Midbrain (tissue), 1 donor: Measurements from ENCODE around the gene SLC8A1.

Source experiments
- DNase-seq: peaks from one replicate; lab custom pipeline; 2025; lab: John Stamatoyannopoulos, UW

SLC8A1 gene

GRCh38 chr2:40273734-40274182 is 178.1 kb downstream of the SLC8A1 start:
- DNase-seq, result no peak

DNA sequence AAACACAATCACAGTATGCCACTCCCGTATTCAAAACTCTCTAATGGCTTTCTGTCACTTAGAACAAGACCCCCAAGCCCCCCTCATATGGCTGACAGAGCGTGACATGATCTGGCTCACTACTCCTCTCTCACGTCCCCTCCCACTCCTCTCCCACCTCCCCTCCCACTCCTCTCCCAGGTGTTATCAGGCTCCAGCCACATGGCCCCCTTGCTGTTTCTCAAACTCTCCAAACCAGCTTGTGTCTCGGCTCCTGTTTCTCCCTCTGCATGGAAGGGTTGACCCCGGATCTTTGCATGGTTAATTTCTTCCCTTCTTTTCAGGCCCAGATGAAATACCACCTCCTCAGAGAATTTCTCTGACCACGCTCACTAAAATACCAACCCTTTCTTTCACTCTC is 180.8 kb downstream of the SLC8A1 start:
- no peak for DNase-seq

DNA sequence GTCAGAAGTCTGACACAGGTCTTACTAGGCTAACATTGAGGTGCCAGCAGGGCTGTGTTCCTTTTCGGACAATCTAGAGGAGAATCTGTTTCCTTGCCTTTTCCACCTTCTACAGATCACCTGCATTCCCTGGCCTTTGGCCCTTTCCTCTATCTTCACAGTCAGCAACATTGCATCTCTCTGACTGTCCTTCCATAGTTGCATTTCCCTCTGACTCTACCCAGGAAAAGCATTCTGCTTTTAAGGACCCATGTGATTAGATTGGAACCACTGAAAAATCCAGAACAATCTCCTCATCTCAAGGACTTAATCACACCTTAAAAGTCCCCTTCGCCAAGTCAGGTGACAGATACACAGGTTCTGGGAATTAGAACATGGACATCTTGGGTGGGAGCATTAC is 181.5 kb downstream of the SLC8A1 start:
- no peak for DNase-seq

GRCh38 chr2:40268566-40268965 is 183.3 kb downstream of the SLC8A1 start:
- no peak for DNase-seq

- DNase-seq, result no peak
These were observed 185.7 kb downstream of the SLC8A1 start for GRCh38 chr2:40266201-40266600.

DNA sequence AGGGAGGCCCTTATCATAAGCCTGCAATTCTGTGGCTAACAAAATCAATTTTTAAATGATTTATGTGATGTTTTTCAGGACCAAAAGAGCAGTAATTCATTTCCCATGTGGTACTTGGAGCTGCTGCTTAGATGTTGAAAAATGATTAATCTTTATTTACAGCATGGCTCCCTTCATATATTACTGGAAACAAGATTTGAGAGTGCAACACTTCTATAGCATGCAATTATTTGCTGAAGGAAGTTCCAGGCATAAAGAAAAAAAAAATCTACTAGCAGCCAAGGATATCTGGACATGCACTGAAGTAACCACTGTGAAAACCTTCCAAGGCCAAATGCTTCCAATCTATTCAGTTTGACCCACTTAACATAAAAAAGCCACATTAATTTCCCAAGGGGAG is 186.3 kb downstream of the SLC8A1 start:
- DNase-seq, result no peak

GRCh38 chr2:40261042-40261441 is 190.8 kb downstream of the SLC8A1 start:
- no peak for DNase-seq

- DNase-seq, result no peak
These were observed 191.5 kb downstream of the SLC8A1 start for GRCh38 chr2:40260437-40260836.

DNA sequence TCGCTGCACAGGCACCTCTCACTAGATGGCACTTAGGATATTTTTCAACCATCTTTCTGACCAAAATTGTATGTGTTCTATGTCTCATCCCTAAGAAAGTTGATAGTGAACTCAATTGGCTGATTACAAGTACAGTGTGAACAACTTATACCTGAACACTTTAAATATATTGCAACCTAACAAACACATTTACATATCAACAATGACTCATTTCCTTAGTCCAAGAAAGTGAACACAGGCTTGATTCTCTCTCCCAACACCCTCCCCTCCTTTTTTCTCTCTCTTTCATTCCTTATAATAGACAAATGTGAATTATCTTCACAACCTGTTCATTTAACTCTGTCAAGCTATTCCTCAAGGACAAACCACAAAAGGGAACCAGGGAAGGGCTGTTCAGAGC is 192.0 kb downstream of the SLC8A1 start:
- DNase-seq, result no peak

- DNase-seq, result no peak
These were observed 193.8 kb downstream of the SLC8A1 start for GRCh38 chr2:40258135-40258457.

- DNase-seq, result no peak
These were observed 194.4 kb downstream of the SLC8A1 start for GRCh38 chr2:40257340-40258134.

GRCh38 chr2:40256649-40257048 is 195.2 kb downstream of the SLC8A1 start:
- no peak for DNase-seq

DNA sequence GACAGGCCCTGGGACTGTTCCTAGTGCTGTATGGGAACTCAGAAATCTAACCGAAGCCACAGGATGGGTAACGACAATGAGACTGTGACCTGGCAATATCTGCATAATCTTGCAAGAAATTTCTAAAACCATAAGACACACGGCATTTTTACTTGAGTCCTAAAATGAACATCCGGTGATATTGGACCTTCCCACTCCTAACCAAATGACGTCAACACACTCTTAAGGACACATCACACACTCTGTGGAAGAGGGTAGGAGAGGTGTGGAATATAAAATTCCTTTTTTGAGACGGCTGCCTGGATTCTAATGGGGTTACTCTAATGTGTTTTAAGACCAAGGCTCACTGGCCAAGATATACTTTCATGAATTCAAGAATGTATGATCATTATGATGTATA is 195.9 kb downstream of the SLC8A1 start:
- DNase-seq, result no peak

GRCh38 chr2:40255103-40255502 is 196.8 kb downstream of the SLC8A1 start:
- DNase-seq, result no peak

DNA sequence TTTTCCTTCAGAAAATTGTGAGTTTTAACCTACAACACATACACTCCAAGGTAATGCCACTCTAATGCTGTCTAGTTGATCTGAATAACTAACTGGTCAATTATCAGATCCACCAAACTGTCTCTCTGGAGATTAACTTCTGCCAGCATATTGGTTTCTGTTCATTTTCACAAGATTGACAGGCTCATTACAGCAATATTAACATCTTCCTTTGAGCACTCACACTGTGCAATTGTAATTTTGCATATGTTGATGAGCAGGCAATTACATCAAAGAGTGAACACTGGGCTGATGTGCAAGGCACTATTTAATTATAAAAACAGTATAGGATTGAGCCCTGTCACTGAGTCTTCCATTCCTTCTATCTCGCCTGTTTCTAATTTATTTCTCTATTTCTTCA is 197.3 kb downstream of the SLC8A1 start:
- DNase-seq, result no peak

- no peak for DNase-seq
These were observed 200.8 kb downstream of the SLC8A1 start for GRCh38 chr2:40251137-40251536.

- DNase-seq, result no peak
These were observed 202.3 kb downstream of the SLC8A1 start for GRCh38 chr2:40249577-40249976.

DNA sequence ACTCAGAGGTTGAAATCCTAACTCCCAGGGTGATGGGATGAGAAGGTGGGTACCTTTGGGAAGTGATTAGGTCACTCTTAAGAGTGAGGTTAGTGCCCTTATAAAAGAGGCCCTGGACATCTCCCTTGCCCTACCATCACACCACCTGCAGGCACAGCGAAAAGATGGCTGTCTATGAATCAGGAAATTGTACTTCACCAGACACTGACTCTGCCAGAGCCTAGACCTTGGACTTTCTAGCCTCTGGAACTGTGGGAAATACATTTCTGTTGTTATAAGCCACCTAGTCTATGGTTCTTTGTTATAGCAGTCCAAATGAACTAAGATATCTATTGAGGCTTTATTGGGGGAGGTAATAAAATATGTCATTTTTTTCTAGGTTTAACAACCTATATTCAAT is 203.6 kb downstream of the SLC8A1 start:
- DNase-seq, result no peak

- DNase-seq, result peak; percentile 13
These were observed 207.2 kb downstream of the SLC8A1 start for GRCh38 chr2:40244675-40245074.

DNA sequence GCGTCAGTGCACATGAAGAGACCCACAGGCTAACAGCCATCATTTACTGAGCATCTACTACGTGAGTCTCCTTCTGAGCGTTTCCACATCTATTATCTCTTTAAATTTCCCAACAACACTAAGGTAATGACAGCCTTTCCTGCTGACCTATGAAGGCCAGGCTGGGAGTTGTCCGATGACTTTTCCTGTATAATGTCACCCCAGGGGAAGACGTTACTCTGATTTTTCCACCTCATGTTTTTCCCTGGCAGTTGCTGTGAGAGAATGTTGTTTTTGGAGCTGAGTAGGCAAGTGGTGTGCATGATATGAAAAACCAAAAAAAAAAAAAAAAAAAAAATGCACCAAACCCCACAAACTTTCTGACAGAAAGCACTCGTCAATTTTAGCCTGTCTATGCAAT is 207.6 kb downstream of the SLC8A1 start:
- DNase-seq, result no peak

DNA sequence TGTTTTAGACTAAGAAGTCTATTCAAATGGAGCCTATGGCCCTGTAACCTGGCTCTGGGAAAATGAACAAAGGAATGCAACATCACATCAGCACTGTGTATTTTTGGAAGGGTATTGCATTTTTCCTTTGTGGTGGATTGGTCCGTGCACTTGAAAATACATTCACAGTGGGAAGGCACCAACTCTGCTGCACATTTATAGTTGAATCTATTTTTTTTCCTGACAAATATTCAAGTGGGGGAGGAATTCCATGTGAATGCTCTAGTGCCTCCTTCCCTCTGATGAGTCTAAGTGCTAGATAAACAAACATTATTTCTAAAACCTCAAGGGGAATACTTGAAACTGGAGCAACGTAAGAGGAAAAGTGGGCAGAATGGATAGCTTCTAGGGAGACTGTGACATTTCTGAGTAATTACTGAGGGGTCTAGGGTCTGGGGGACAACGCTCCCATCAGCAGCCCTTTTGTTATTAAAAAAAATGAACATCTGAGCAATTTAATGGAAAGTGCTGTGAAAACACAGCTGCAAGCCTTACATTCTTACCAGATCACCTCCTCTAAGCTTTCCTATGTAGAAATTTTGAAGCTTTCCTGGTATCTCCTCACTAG is 208.2 kb downstream of the SLC8A1 start:
- DNase-seq, result no peak

GRCh38 chr2:40242315-40242714 is 209.6 kb downstream of the SLC8A1 start:
- no peak for DNase-seq

- no peak for DNase-seq
These were observed 211.8 kb downstream of the SLC8A1 start for GRCh38 chr2:40240070-40240469.
